CD4-positive, alpha-beta T cell treated with Interleukin-17A for 1 hour (primary cell): Measurements from ENCODE around the gene ZNF827.

Experiments used
- DNase-seq: peaks from one replicate; pipeline ENCODE4 v3.0.0-alpha.2; 2020

ZNF827 gene

DNA sequence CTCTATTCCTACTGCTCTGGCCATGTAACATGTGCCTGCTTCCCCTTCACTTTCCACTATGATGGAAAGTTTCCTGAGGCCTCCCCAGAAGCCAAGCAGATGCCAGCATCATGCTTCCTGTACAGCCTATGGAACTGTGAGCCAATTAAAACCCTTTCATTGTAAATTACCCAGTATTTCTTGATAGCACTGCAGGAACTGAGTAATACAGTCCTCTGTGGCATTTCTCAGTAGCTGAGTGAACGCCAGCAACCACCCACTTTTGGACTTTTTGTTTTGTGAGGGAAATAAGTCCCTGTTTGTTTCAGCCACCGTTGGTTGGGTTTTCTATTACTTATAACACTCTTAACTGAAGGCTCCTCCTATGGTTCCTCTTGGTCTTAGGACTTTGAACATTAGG, 154.6 kb downstream of the ZNF827 start:
- no peak for DNase-seq

GRCh38 chr4:145782756-145783155, 155.9 kb downstream of the ZNF827 start:
- no peak for DNase-seq

GRCh38 chr4:145781351-145781750, 157.3 kb downstream of the ZNF827 start:
- no peak for DNase-seq

- DNase-seq, result no peak
These were observed 159.3 kb downstream of the ZNF827 start for GRCh38 chr4:145779319-145779801.

- DNase-seq, result no peak
These were observed 162.4 kb downstream of the ZNF827 start for GRCh38 chr4:145776208-145776607.

DNA sequence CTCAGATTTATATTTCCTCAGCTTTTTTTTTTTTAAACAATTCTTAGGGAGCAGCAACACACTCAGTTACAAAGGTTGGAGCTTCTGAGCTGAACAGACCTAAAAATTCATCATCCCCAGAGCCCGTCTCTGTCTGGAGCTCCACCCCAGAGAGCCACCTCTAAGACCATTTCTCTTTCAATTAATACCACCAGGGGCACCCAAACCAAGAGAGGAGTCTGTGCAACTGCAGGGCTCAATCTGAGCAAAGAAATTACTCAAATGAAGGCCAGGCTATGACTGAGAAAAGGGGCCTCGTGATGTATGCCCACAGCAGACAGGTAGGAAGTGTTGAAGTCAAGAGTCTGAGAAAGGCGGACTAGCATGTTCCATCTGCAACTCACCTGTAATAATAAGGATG, 163.2 kb downstream of the ZNF827 start:
- no peak for DNase-seq

DNA sequence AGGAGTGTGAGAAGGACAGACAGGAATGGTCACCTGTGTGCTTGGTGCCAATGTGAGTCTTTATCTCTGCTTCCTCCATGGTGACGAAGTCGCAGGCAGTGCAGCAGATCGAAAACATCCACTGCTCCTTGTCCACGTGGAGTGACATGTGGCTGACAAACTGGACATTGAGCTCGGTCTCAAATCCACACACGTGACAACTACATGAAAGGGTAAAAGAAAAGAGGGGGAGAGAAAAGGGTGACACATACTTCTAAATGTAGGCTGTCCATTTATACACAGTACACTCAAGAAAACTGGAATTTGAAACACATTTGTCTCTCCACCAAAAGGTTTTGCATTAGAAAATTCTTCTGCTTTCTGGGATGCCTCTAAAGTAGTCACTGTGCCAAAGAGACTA, 164.2 kb downstream of the ZNF827 start:
- no peak for DNase-seq

DNA sequence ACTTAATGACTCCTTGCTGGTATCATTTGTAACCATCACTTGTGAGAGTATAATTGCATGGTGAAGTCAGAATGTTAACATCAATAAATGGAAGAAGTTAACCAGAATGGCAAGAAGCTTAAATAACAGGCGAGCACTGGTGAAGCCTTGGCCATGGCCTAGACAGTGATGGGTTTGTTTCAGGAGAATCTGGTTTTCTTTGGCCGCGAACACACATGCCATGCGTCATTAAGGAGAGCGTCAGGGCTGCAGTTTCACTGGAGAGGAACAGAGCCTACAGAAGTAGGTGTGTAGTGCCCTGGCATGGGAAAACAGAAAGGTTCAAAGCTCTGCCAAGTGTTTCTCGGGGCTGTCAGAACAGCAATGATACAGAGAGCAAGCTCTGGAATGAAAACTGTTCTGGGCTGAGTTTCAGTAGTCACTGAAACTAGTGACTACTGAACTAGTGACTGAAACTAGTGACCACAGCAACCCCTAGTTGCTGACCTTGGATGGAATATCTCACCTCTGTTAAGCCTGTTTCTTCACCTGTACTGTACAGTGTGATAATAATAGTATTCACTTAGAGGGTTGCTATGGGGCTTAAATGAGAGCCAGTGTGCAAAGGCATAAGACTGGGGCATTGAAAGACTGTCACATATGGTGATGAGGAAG, 164.9 kb downstream of the ZNF827 start:
- DNase-seq, result no peak

DNA sequence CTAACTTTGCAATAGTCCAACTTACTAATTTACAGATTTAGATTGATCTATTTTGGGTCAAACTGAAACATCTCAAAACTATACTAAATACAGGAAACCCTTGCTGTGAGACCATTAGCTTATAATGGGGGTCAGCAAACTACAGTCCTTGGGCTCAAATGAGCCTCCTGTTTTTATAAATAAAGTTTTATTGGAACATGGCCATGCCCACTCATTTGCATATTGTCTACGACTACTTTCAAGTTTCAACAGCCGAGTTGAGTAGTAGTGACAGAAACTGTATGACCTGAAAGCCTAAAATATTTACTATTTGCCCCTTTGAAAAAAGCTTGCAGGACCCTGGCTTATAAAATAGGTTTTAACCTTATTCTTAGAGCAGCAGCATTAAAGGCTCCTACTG, 166.3 kb downstream of the ZNF827 start:
- DNase-seq, result no peak

- no peak for DNase-seq
These were observed 168.5 kb downstream of the ZNF827 start for GRCh38 chr4:145770124-145770523.

DNA sequence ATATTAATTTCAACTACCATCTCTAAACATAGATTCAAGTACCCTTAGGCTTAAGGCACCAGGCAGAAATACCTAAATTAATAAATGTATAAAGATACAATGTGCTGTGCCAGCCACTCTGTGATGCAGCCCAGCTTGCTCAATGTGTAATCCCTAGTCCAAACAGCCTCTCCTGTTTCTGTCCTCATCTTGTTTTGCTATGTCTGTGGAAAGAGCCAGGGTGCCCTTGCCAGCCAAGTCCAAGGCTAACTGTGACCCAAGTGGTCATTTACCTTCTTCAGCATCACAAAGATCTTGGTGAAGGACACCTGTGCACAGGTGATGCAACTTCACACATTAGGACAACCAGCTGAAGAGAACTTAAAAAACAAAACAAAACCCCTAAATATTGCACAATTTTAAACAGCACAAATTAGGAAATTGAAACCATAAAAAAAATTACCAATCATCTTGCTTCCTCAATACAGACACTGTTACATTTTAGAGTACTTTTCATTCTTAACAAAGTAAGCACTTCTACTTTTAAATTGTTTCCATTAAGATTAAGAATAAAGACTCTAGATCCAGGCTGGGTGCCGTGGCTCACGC, 169.1 kb downstream of the ZNF827 start:
- no peak for DNase-seq

DNA sequence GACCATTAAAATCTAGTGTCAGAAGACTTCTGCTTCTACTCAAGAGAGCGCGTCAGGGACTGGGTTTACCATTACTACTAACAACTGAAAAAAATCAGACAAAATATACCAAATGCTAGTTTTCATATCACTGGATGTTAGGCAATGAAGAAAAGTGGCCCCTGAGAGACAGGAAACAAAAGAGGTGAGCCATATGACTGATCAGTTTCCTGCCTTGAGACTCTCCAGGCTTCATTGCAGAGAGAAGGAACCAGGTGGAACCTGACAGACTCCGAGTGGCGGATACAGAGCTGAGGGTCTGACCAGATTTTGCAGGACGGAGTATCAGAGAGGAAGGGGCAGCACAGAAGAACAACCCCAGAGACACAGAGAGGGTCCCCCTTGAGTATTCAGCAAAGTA, 172.3 kb downstream of the ZNF827 start:
- no peak for DNase-seq

GRCh38 chr4:145763399-145763798, 175.2 kb downstream of the ZNF827 start:
- no peak for DNase-seq

DNA sequence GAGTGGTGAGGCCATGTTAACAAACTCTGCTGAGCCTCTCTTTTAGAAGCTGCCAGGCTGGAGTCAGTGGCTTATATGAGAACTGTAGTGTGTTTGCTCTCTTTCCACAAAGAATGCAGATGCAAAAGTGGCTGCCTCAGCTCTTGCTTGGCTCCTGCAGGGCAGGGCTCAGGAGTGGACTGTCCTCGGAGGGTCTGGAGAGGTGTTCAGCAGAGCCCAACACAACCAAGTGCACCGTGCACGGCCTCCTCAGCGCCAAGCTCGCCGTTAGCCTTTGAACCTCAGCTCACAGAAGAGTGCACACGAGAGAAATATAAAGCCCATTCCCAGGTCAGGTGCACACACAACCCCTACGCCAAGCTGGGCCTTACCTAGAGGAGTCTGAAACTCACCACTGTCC, 175.9 kb downstream of the ZNF827 start:
- DNase-seq, result no peak

GRCh38 chr4:145760961-145761929, 177.4 kb downstream of the ZNF827 start:
- no peak for DNase-seq

- no peak for DNase-seq
These were observed 178.4 kb downstream of the ZNF827 start for GRCh38 chr4:145760176-145760575.

DNA sequence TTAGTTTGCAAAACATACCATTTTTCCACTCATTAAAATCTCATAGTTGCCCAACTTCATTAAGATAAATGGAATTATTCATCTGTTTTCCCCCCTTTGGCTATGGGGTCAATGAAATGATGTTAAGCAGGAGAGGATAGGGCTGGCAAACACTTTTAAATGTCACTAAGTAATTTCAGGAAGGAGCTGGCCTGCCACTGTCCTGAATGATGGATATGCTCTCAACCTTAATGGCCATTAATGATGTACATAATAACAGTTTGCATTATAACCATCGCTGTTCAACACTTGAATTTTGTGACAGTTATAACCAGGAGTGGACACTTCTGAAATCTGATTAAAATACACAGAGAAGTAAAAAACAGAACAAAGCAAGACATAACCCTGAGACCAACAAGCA, 181.4 kb downstream of the ZNF827 start:
- no peak for DNase-seq

DNA sequence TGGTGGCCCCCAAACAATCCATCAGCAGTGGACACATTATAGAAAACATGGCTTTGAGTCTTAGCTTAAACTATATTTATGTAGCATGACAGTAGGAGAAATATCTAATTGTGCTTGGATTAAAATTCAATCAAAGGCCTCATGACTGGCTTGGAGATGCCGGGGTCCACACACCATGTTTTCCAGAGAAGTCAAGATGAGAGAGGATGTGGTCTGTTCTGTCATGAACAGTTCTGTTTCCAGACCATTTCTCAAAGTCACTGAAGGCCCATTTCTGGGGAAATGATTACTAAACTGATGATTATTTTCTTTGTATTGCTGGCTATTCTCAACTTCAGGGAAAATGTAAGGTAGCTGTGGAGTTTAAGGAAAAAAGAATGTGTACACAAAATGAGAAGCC, 182.4 kb downstream of the ZNF827 start:
- DNase-seq, result no peak

- DNase-seq, result no peak
These were observed 182.8 kb downstream of the ZNF827 start for GRCh38 chr4:145755802-145756201.

DNA sequence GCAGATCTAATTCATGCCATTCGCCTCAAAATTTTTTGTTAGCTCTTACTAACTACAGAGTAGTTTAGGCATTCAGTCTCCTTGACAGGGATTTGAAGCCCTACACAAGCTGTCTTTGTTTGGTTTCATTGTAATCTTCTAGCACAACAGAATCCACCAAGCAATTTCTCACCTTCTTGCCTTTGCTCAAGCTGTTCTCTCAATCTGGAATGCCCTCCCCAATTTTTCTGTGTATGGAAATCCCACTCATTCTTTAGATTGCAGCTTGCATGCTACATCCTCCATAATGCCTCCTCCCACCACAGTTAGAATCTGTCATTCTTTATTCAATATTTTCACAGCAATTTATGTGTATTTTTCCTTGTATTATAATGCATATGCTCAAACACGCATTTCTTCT, 195.0 kb downstream of the ZNF827 start:
- no peak for DNase-seq

- DNase-seq, result no peak
These were observed 197.8 kb downstream of the ZNF827 start for GRCh38 chr4:145740806-145741205.

DNA sequence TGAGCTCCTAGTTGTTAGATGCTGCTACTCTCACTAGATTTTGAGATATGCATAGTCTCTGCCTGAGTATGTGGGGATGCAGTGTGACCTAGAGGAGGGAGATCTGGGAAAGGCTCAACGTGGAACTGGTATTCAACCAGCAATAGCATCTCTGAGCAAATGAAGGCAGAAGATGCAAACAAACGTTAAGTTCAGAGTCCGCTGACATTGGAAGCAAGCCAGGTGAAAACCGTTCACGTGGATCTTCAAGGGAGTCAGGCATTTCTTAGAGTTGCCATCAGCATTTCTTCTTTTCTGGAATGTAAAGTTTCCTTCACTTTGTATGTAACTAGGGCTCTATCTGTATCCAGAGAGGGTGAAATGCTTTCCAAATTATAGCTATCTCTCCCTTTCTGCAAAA, 198.8 kb downstream of the ZNF827 start:
- no peak for DNase-seq

- no peak for DNase-seq
These were observed 202.3 kb downstream of the ZNF827 start for GRCh38 chr4:145736241-145736831.
